Natural killer cell (primary cell): Measurements from ENCODE around the gene APLNR. TPM values are rescaled to one million over a fixed set of nuclear protein-coding genes. Genes with fewer than 3 reads are reported as not detected.

Experiments used
- ATAC-seq, 3 donors: fragments of 150-1000 bp in 2 of 3; fragments of 200-7000 bp in 1 of 3; cut with Tn5 transposase; 1 replicate in 1 of 3; 2 replicates in 2 of 3; pipeline ENCODE4 v1.10.0; 2021; ENCODE audit warnings: mild to moderate bottlenecking in 2 of 3, moderate library complexity in 2 of 3
- DNase-seq, 2 donors: peaks; one replicate each; pipeline versions ENCODE4 v3.0.0 to v3.0.0-alpha.2; 2013 to 2021; ENCODE audit warnings: mixed read lengths in 1 of 2
- H3K27ac ChIP-seq: one replicate; pipeline ENCODE4 v1.5.1; 2013; ENCODE audit warnings: mild to moderate bottlenecking, low read length
- H3K27me3 ChIP-seq: one replicate; pipeline ENCODE4 v1.6.1; 2013; ENCODE audit warnings: low read length; ENCODE audit not compliant: control insufficient read depth, insufficient read depth
- H3K36me3 ChIP-seq: one replicate; pipeline ENCODE4 v1.6.1; 2013; ENCODE audit warnings: low read length; ENCODE audit not compliant: control insufficient read depth, insufficient read depth
- H3K4me1 ChIP-seq: one replicate; pipeline ENCODE4 v1.6.1; 2013; ENCODE audit warnings: low read length; ENCODE audit not compliant: control insufficient read depth, insufficient read depth
- H3K4me3 ChIP-seq: one replicate; pipeline ENCODE4 v1.5.1; 2013; ENCODE audit warnings: low read length
- H3K9me3 ChIP-seq: one replicate; pipeline ENCODE4 v1.6.1; 2013; ENCODE audit warnings: low read length; ENCODE audit not compliant: control insufficient read depth, insufficient read depth
- H3K27ac Mint-ChIP-seq, 2 donors: one replicate each; pipeline ENCODE4 v1.8.0; 2022; ENCODE audit warnings: mild to moderate bottlenecking in 2 of 2, mixed read lengths in 2 of 2, moderate library complexity in 1 of 2
- H3K27me3 Mint-ChIP-seq, 2 donors: one replicate each; pipeline ENCODE4 v1.8.0; 2022; ENCODE audit warnings: low read depth in 2 of 2, mixed read lengths in 2 of 2
- H3K36me3 Mint-ChIP-seq: one replicate; pipeline ENCODE4 v1.8.0; 2022; ENCODE audit warnings: mixed read lengths
- H3K4me1 Mint-ChIP-seq, 2 donors: one replicate each; pipeline ENCODE4 v1.8.0; 2022; ENCODE audit warnings: mixed read lengths in 2 of 2
- H3K4me3 Mint-ChIP-seq: one replicate; pipeline ENCODE4 v1.8.0; 2022; ENCODE audit warnings: mild to moderate bottlenecking, moderate library complexity, mixed read lengths
- H3K9me3 Mint-ChIP-seq, 2 donors: one replicate each; pipeline ENCODE4 v1.8.0; 2022; ENCODE audit warnings: mixed read lengths in 2 of 2
- WGBS: methylation state at CpG from one replicate; pipeline ENCODE4 v1.1.7; 2013; ENCODE audit warnings: missing lambda C conversion rate; ENCODE audit not compliant: insufficient coverage; 5-methylcytosine and 5-hydroxymethylcytosine counted together
- intact Hi-C: fragments of 100-400 bp; cut with micrococcal nuclease; formaldehyde crosslinking; loops from one replicate; pipeline ENCODE4 v1.14.2; 2022
- total RNA-seq, 4 donors: library from RNA; stranded (reverse); fragments of 120-200 nt in 1 of 4; gene quantifications; one replicate each; pipeline versions ENCODE4 v1.2.3 to v1.2.4, GENCODE V29; 2013 to 2022
- TF ChIP-seq, protein P1 (sequence below): fragments of 200-600 bp; IDR thresholded peaks from one replicate; pipeline ENCODE4 v1.8.0; 2022; ENCODE audit warnings: antibody characterized with exemption

APLNR gene
- total RNA-seq, 3 donors from 2014 or later (not counting 1 experiment from before 2014, with no cell fraction given) = 0.07 TPM; not detected in 2

DNA sequence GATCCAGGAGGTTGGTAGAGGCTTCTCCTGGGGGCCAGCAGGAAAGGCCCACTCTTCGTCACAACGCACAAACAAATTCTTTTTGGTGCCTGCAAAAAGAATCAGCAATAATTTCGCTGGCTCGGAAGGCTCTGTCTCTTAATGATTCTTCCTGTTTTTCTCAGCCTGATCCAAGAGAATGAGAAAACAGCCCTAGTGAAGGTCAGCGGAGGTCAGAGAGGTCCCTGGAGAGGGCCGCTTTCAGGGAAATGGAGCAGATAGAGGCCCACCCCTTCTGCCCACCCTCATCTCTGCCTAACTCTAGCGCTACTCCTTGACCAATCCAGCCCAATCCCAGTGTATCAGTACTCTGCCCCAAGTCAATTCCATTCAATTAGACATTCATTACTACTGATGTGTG, 36.1 kb downstream of the APLNR start:
- H3K36me3 Mint-ChIP-seq = no peaks in the 10 kb centered on the region
- WGBS = 43% methylated on average over 7 of the region's 7 CpGs
- no peaks in the 10 kb centered on the region for H3K27me3 ChIP-seq
- no peak overlapping the region for H3K4me3 Mint-ChIP-seq
- intact Hi-C loops = no loop called here
- no peaks in the 10 kb centered on the region for H3K9me3 ChIP-seq
- H3K27me3 Mint-ChIP-seq = peaks cover 7 to 15% of the 10 kb centered on the region in 2 donors
- H3K27ac Mint-ChIP-seq = no peak overlapping the region
- DNase-seq (no peak), ATAC-seq (no peak)
- H3K4me1 ChIP-seq = no peaks in the 10 kb centered on the region
- no peak overlapping the region for H3K27ac ChIP-seq
- H3K36me3 ChIP-seq = no peaks in the 10 kb centered on the region
- H3K9me3 Mint-ChIP-seq = no peaks in the 10 kb centered on the region
- TF ChIP-seq, protein P1, sequence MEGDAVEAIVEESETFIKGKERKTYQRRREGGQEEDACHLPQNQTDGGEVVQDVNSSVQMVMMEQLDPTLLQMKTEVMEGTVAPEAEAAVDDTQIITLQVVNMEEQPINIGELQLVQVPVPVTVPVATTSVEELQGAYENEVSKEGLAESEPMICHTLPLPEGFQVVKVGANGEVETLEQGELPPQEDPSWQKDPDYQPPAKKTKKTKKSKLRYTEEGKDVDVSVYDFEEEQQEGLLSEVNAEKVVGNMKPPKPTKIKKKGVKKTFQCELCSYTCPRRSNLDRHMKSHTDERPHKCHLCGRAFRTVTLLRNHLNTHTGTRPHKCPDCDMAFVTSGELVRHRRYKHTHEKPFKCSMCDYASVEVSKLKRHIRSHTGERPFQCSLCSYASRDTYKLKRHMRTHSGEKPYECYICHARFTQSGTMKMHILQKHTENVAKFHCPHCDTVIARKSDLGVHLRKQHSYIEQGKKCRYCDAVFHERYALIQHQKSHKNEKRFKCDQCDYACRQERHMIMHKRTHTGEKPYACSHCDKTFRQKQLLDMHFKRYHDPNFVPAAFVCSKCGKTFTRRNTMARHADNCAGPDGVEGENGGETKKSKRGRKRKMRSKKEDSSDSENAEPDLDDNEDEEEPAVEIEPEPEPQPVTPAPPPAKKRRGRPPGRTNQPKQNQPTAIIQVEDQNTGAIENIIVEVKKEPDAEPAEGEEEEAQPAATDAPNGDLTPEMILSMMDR = no peak
- no peak overlapping the region for H3K4me3 ChIP-seq
- H3K4me1 Mint-ChIP-seq = no peaks in the 10 kb centered on the region

DNA sequence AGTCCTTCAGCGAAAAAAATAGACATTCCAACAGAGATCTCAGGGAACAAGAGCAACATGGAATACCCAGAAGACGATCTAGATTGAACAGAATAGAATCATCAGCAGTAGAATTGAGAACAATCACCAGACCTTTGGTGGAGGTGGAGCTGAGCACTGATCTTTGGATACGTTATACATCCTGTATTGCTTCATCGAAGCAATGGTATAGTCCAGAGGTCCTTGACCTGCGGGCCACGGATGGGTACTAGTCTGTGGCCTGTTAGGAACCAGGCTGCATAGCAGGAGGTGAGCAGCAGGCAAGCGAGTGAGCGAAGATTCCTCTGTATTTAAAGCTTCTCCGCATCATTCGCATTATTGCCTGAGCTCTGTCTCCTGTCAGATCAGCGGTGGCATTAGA, 37.7 kb downstream of the APLNR start:
- H3K27ac Mint-ChIP-seq = no peak overlapping the region
- Histone ChIP-seq H3K4me1 (no peaks in the 10 kb centered on the region), H3K27me3 (no peaks in the 10 kb centered on the region), H3K4me3 (no peak overlapping the region), H3K9me3 (no peaks in the 10 kb centered on the region), H3K36me3 (no peaks in the 10 kb centered on the region), H3K27ac (no peak overlapping the region)
- TF ChIP-seq, protein P1 = no peak
- peaks cover 3 to 7% of the 10 kb centered on the region in 2 donors for H3K27me3 Mint-ChIP-seq
- DNase-seq (no peak), ATAC-seq (no peak)
- no peaks in the 10 kb centered on the region for H3K36me3 Mint-ChIP-seq
- no peaks in the 10 kb centered on the region for H3K9me3 Mint-ChIP-seq
- intact Hi-C loops = no loop called here
- H3K4me1 Mint-ChIP-seq = no peaks in the 10 kb centered on the region
- H3K4me3 Mint-ChIP-seq = no peak overlapping the region
- 90% methylated on average over 11 of the region's 11 CpGs for WGBS

DNA sequence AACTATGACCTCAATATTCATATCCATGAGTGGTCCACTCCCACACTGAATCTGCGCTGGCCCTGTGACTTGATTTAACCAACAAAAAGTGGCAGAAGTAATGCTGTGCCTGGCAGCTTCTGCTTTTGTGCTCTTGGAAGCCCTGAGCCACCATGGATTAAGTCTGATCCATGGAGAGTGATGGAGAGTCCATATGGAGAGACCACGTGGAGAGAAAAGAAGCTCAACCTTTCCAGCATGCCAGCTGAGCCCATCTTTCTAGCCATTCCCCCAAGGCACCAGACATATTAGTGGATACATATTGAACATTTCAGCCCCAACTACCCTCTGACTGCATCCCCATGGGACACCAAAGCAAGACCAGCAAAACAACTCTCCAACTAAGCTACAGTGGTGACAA, 39.3 kb downstream of the APLNR start:
- Mint-ChIP-seq H3K4me3 (no peak overlapping the region), H3K36me3 (no peaks in the 10 kb centered on the region), H3K27me3 (peaks cover 12 to 14% of the 10 kb centered on the region in 2 donors), H3K9me3 (no peaks in the 10 kb centered on the region), H3K4me1 (no peaks in the 10 kb centered on the region), H3K27ac (no peak overlapping the region)
- DNase-seq (no peak), ATAC-seq (no peak)
- H3K9me3 ChIP-seq = no peaks in the 10 kb centered on the region
- no peaks in the 10 kb centered on the region for H3K36me3 ChIP-seq
- WGBS = 97% methylated on average over 2 of the region's 2 CpGs
- no peaks in the 10 kb centered on the region for H3K27me3 ChIP-seq
- H3K27ac ChIP-seq = no peak overlapping the region
- TF ChIP-seq, protein P1 = no peak
- H3K4me3 ChIP-seq = no peak overlapping the region
- intact Hi-C loops = no loop called here
- no peaks in the 10 kb centered on the region for H3K4me1 ChIP-seq

DNA sequence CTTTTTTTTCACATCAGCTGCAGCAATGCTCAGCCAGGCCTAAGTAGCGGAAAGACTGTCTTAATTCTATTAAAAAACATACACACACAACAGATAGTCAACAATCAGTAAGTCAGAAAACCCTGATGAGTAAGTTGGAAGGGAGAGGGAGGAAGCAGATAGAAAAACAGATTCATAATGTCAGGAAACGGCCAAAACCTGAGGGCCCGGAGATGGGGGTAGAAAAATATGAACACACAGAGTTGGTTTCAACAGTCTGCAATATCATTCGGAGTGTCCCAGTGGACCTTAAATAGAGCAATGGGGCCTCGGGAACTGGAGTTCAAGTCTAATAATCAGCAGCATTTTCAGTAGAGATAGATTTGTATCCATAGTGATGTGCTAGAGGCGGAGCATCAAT, 40.5 kb downstream of the APLNR start:
- intact Hi-C loops = no loop called here
- H3K36me3 ChIP-seq = no peaks in the 10 kb centered on the region
- Mint-ChIP-seq H3K9me3 (no peaks in the 10 kb centered on the region), H3K27ac (no peak overlapping the region), H3K36me3 (no peaks in the 10 kb centered on the region), H3K4me1 (no peaks in the 10 kb centered on the region), H3K4me3 (no peak overlapping the region), H3K27me3 (peaks cover 14% of the 10 kb centered on the region in 2 donors)
- TF ChIP-seq, protein P1 = no peak
- ATAC-seq (no peak), DNase-seq (no peak)
- no peaks in the 10 kb centered on the region for H3K27me3 ChIP-seq
- H3K4me1 ChIP-seq = no peaks in the 10 kb centered on the region
- H3K9me3 ChIP-seq = no peaks in the 10 kb centered on the region
- no peak overlapping the region for H3K27ac ChIP-seq
- WGBS = 67% methylated on average over 5 of the region's 6 CpGs
- H3K4me3 ChIP-seq = no peak overlapping the region
